HepG2 (cell line): Measurements from ENCODE around the gene TBC1D22A. TPM values are rescaled to one million over a fixed set of nuclear protein-coding genes. Genes with fewer than 3 reads are reported as not detected.

Experiments used
- MAZ ChIP-seq, 2 experiments: sonication (generic) in 1 of 2; formaldehyde crosslinking in 1 of 2; IDR thresholded peaks; 2 replicates each; pipeline versions ENCODE4 v1.5.0 to v1.6.1; 2012 to 2020; ENCODE audit warnings: low read depth in 2 of 2, mild to moderate bottlenecking in 2 of 2, borderline replicate concordance in 1 of 2, improper control_type of control experiment in 1 of 2, low read length in 1 of 2, missing genetic modification reagents in 1 of 2, moderate library complexity in 1 of 2
- MLXIP ChIP-seq: sonication (generic); formaldehyde crosslinking; IDR thresholded peaks from 2 replicates; pipeline ENCODE4 v1.9.0; 2021; ENCODE audit warnings: missing genetic modification reagents, borderline replicate concordance
- NAIF1 ChIP-seq: sonication (generic); formaldehyde crosslinking; IDR thresholded peaks from 2 replicates; pipeline ENCODE4 v1.5.0; 2020; ENCODE audit warnings: mild to moderate bottlenecking, missing genetic modification reagents, borderline replicate concordance
- SOX6 ChIP-seq, 2 experiments: fragments of 450-650 bp in 1 of 2; sonication (generic) in 1 of 2; formaldehyde crosslinking in 1 of 2; IDR thresholded peaks; 2 replicates each; pipeline versions ENCODE4 v1.4.0 to v1.6.1; 2017 to 2020; ENCODE audit warnings: antibody characterized with exemption in 1 of 2, mild to moderate bottlenecking in 1 of 2, missing genetic modification reagents in 1 of 2
- TGIF2 ChIP-seq: IDR thresholded peaks from 2 replicates; pipeline ENCODE4 v1.6.1; 2016; ENCODE audit warnings: control low read depth, missing compliant biosample characterization
- ZBTB2 ChIP-seq: sonication (generic); formaldehyde crosslinking; IDR thresholded peaks from 2 replicates; pipeline ENCODE4 v1.8.0; 2022; ENCODE audit warnings: low read depth, missing genetic modification reagents
- ZBTB7B ChIP-seq: sonication (generic); formaldehyde crosslinking; IDR thresholded peaks from 2 replicates; pipeline ENCODE4 v1.4.0; 2020; ENCODE audit warnings: missing genetic modification reagents
- ZNF558 ChIP-seq: sonication (generic); formaldehyde crosslinking; IDR thresholded peaks from 2 replicates; pipeline ENCODE4 v1.9.0; 2022; ENCODE audit warnings: mild to moderate bottlenecking, missing genetic modification reagents, borderline replicate concordance
- ZNF687 ChIP-seq: sonication (generic); formaldehyde crosslinking; IDR thresholded peaks from 2 replicates; pipeline ENCODE4 v1.5.1; 2020; ENCODE audit warnings: mild to moderate bottlenecking, missing genetic modification reagents, moderate library complexity
- ZNF839 ChIP-seq: sonication (generic); formaldehyde crosslinking; IDR thresholded peaks from 2 replicates; pipeline ENCODE4 v1.4.0; 2020; ENCODE audit warnings: missing genetic modification reagents, mild to moderate bottlenecking, borderline replicate concordance
- polyA plus RNA-seq, 8 experiments: library from polyadenylated mRNA; depleted of rRNA in 3 of 8; stranded (reverse) in 7 of 8; unstranded in 1 of 8; fragments of >200 nt; fragmentation: Illumina TruSeq in 4 of 8; extraction: Trizol in 4 of 8; gene quantifications; 2 replicates each; pipeline versions ENCODE4 v1.2.1 to v1.2.3, GENCODE V29; 2011 to 2016; ENCODE audit warnings: low read depth in 4 of 8, missing spikeins in 1 of 8, mixed read lengths in 1 of 8; ENCODE audit not compliant: insufficient read depth in 1 of 8
- total RNA-seq, 5 experiments: library from RNA; depleted of rRNA; stranded (reverse); fragments of >200 nt; fragmentation: Illumina TruSeq; extraction: Trizol; gene quantifications; 2 replicates each; pipeline ENCODE4 v1.2.3, GENCODE V29; 2016; ENCODE audit warnings: low read depth in 1 of 5
- TF ChIP-seq, protein P1 (sequence below): sonication (generic); formaldehyde crosslinking; IDR thresholded peaks from 2 replicates; pipeline ENCODE4 v1.4.0; 2020; ENCODE audit warnings: missing genetic modification reagents
- TF ChIP-seq, protein P2 (sequence below): sonication (generic); formaldehyde crosslinking; IDR thresholded peaks from 2 replicates; pipeline ENCODE4 v1.4.0; 2020; ENCODE audit warnings: mild to moderate bottlenecking, missing genetic modification reagents

TBC1D22A gene
- total and polyA plus RNA-seq, 2 of the 13 experiments (the other 11 are each of a cell fraction or from before 2014, with no cell fraction given): 17.3 to 18.0 TPM

DNA sequence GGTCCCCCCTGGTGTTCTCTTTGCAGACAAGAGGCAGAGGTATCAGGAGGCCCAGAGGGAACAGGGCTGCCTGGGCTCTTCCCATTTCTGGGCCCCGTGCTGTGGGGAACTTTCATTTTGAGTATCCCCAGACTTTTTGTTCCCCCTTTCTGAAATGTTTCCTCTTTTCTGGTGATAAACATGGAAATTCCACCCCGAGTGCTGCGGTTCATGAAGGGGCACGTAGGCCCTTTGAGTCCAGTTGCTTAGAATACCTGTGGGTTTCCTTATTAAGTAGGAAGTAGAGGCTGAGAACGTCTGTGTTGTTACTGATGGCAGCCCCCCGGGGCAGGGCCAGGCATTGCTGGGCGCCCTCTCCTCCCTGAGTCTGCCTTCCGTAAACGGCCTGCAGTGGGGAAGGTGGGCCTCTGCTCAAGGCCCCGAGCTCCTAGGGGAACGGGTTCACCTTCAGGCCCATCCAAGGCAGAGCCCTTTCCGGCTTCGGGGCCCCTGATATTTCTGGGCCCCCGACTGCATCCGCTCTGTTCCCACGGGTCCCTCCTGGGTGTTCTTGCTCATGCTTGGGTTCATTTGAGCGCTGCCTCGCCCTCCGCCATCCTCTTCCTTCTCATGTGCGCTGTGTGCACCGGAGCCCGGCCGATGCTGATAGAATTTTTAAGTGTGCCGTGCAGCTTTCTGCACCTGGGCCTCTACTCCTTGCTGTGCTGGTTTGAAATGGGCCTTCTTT lies 12.0 kb downstream of the TBC1D22A start (continued):
- TF ChIP-seq MLXIP: no peak
- TF ChIP-seq ZBTB7B (CRISPR knock-in tag): peak; percentile 19; the same call in 1 of the 2 replicates
- TF ChIP-seq, protein P1, sequence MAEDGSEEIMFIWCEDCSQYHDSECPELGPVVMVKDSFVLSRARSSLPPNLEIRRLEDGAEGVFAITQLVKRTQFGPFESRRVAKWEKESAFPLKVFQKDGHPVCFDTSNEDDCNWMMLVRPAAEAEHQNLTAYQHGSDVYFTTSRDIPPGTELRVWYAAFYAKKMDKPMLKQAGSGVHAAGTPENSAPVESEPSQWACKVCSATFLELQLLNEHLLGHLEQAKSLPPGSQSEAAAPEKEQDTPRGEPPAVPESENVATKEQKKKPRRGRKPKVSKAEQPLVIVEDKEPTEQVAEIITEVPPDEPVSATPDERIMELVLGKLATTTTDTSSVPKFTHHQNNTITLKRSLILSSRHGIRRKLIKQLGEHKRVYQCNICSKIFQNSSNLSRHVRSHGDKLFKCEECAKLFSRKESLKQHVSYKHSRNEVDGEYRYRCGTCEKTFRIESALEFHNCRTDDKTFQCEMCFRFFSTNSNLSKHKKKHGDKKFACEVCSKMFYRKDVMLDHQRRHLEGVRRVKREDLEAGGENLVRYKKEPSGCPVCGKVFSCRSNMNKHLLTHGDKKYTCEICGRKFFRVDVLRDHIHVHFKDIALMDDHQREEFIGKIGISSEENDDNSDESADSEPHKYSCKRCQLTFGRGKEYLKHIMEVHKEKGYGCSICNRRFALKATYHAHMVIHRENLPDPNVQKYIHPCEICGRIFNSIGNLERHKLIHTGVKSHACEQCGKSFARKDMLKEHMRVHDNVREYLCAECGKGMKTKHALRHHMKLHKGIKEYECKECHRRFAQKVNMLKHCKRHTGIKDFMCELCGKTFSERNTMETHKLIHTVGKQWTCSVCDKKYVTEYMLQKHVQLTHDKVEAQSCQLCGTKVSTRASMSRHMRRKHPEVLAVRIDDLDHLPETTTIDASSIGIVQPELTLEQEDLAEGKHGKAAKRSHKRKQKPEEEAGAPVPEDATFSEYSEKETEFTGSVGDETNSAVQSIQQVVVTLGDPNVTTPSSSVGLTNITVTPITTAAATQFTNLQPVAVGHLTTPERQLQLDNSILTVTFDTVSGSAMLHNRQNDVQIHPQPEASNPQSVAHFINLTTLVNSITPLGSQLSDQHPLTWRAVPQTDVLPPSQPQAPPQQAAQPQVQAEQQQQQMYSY (CRISPR knock-in tag): 0 out of 2 replicates have a peak, but pooled peaks have one; percentile 5
- TF ChIP-seq, protein P2, sequence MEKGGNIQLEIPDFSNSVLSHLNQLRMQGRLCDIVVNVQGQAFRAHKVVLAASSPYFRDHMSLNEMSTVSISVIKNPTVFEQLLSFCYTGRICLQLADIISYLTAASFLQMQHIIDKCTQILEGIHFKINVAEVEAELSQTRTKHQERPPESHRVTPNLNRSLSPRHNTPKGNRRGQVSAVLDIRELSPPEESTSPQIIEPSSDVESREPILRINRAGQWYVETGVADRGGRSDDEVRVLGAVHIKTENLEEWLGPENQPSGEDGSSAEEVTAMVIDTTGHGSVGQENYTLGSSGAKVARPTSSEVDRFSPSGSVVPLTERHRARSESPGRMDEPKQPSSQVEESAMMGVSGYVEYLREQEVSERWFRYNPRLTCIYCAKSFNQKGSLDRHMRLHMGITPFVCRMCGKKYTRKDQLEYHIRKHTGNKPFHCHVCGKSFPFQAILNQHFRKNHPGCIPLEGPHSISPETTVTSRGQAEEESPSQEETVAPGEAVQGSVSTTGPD (CRISPR knock-in tag): no peak
- 0 out of 2 replicates have a peak, but pooled peaks have one; percentile 53 for TF ChIP-seq TGIF2 (CRISPR knock-in tag)
- no peak for TF ChIP-seq ZBTB2 (CRISPR knock-in tag)
- TF ChIP-seq NAIF1: no peak
- 0 out of 2 replicates have a peak, but pooled peaks have one; percentile 7 for TF ChIP-seq MAZ (IDR thresholded peaks at IDR 0.05; ENCODE audit: borderline replicate concordance, low read depth, low read length)
- no peak for TF ChIP-seq MAZ (CRISPR knock-in tag; IDR thresholded peaks at IDR 0.05; ENCODE audit: low read depth)
- TF ChIP-seq ZNF839 (CRISPR knock-in tag): no peak
- TF ChIP-seq SOX6 (IDR thresholded peaks at IDR 0.05): no peak
- TF ChIP-seq SOX6 (CRISPR knock-in tag; IDR thresholded peaks at IDR 0.05): no peak
- TF ChIP-seq ZNF687 (CRISPR knock-in tag): peak; percentile 53
- peak; percentile 46; the same call in 1 of the 2 replicates for TF ChIP-seq ZNF558 (CRISPR knock-in tag)
